Ishikawa (cell line): ENCODE data around the gene NSMF.

Source experiments
- EP300 ChIP-seq: IDR thresholded peaks from 2 replicates; pipeline ENCODE4 v1.6.1; 2012; ENCODE audit warnings: borderline replicate concordance
- FOXM1 ChIP-seq: IDR thresholded peaks from 2 replicates; pipeline ENCODE4 v1.6.1; 2012; ENCODE audit warnings: low read depth, borderline replicate concordance
- MAX ChIP-seq: IDR thresholded peaks from 2 replicates; pipeline ENCODE4 v1.6.1; 2012
- RAD21 ChIP-seq: IDR thresholded peaks from 2 replicates; pipeline ENCODE4 v1.6.1; 2012; ENCODE audit warnings: low read depth
- TF ChIP-seq, protein P1 (sequence below): IDR thresholded peaks from 2 replicates; pipeline ENCODE4 v1.6.1; 2012; ENCODE audit warnings: low read depth, mild to moderate bottlenecking

GRCh38 chr9:137449081-137449844 lies 9.9 kb downstream of the NSMF start:
- TF ChIP-seq EP300 (no peak), RAD21 (no peak), MAX (no peak), FOXM1 (no peak)
- TF ChIP-seq, protein P1, sequence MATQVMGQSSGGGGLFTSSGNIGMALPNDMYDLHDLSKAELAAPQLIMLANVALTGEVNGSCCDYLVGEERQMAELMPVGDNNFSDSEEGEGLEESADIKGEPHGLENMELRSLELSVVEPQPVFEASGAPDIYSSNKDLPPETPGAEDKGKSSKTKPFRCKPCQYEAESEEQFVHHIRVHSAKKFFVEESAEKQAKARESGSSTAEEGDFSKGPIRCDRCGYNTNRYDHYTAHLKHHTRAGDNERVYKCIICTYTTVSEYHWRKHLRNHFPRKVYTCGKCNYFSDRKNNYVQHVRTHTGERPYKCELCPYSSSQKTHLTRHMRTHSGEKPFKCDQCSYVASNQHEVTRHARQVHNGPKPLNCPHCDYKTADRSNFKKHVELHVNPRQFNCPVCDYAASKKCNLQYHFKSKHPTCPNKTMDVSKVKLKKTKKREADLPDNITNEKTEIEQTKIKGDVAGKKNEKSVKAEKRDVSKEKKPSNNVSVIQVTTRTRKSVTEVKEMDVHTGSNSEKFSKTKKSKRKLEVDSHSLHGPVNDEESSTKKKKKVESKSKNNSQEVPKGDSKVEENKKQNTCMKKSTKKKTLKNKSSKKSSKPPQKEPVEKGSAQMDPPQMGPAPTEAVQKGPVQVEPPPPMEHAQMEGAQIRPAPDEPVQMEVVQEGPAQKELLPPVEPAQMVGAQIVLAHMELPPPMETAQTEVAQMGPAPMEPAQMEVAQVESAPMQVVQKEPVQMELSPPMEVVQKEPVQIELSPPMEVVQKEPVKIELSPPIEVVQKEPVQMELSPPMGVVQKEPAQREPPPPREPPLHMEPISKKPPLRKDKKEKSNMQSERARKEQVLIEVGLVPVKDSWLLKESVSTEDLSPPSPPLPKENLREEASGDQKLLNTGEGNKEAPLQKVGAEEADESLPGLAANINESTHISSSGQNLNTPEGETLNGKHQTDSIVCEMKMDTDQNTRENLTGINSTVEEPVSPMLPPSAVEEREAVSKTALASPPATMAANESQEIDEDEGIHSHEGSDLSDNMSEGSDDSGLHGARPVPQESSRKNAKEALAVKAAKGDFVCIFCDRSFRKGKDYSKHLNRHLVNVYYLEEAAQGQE, result no peak
